Ureter (tissue), 1 donor: ENCODE measurements around the gene NHLH2. TPM values are rescaled to one million over a fixed set of nuclear protein-coding genes. Genes with fewer than 3 reads are reported as not detected.
A peak's percentile ranks its signal among the peaks of the same experiment; 100 is the strongest.

ENCODE experiments used
- DNase-seq: peaks from one replicate; pipeline ENCODE4 v3.0.0-alpha.2; 2020; ENCODE audit warnings: low spot score
- total RNA-seq: library from RNA; stranded (reverse); gene quantifications from one replicate; pipeline ENCODE4 v1.2.4, GENCODE V29; 2023
- donor health status: DM: yes; HTN: yes; CAD: no.

NHLH2 gene
- total RNA-seq = 0.31 TPM

DNA sequence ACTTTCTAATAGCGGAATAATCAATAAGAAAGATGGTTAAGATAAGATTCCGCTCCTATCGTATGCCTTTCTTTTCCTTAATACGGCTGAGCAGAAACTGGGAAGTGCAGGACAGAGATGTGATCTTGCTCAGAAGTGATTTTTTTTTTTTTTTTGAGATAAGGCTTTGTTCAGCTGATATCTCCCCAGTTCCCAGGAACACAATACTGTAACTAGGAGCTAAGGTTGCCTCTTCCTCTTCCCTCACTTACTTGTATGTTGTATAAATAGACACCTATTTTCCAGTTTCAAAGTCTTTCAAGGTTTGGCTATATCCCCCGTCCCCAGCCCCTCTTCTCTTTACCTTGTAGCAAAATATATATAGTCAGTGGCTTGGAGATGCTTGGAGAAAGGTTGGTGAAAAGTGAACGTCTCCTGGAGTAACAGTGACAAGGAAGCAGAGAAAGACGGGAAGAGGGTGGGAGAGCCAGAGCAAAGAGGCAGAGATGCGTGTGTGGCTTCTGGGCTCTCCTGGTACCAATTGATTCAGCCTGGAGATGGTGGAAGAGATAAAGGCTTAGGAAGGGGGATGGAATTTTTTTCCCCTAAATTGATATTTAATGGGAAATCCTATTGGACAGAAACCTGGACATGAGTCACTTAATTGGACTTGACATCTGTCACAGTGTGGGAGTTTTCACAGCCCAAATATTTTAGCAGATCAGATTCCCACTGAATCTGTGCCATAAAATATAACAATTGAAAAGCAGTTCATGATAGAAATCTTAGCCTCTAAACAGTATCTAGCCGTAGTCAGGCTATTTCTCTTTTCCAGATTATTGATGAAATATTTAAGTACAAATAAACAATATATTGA lies at the start of gene NHLH2:
Gene NHLH2, minus strand, starts transcription at position 522 of the 856 bp plus-strand sequence. CDS start 2,754 bp downstream, outside the sequence.
- no peak for DNase-seq

GRCh38 chr1:115890580-115890979 lies 49.7 kb upstream of the NHLH2 start:
- no peak for DNase-seq

- DNase-seq = no peak
Observed at GRCh38 chr1:115888976-115889375, 48.0 kb upstream of the NHLH2 start.

- no peak for DNase-seq
Observed at GRCh38 chr1:115882913-115883902, 42.3 kb upstream of the NHLH2 start.

DNA sequence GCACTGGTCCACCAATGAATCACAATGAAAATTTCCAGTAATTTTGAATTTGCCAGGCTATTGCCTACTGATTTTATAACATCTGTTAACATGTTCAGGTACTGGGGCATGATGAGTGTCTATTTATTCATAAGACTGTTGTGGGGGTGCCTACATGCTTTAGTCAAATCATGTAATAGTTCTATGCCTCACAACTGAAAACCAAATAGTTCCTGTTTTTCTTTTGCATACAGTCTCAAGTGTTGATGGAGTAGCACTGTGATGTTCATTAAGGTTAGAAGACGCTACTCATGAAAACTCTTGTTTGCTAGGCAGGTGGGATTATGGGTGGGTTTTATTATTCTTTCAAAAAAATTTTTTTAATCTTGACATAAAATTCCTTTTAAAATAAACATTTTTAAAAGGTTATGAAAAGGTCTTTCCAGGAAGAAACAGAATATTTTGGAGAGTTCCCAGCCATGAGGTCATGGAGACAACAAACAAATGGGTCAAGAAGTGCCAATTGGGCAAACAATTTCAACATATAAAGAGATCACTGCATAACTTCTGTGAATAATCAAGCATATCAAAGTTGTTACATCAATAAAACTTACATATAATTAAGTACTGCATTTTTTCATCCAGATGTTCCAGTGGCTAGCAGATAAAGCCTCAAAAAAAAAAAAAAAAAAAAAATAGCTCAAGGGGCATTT lies 40.2 kb upstream of the NHLH2 start:
- no peak for DNase-seq

- no peak for DNase-seq
Observed at GRCh38 chr1:115879977-115880376, 39.1 kb upstream of the NHLH2 start.

GRCh38 chr1:115877511-115877910 lies 36.6 kb upstream of the NHLH2 start:
- DNase-seq = peak; percentile 52

- DNase-seq = no peak
Observed at GRCh38 chr1:115874904-115875303, 34.0 kb upstream of the NHLH2 start.

- DNase-seq = no peak
Observed at GRCh38 chr1:115874497-115874896, 33.6 kb upstream of the NHLH2 start.

DNA sequence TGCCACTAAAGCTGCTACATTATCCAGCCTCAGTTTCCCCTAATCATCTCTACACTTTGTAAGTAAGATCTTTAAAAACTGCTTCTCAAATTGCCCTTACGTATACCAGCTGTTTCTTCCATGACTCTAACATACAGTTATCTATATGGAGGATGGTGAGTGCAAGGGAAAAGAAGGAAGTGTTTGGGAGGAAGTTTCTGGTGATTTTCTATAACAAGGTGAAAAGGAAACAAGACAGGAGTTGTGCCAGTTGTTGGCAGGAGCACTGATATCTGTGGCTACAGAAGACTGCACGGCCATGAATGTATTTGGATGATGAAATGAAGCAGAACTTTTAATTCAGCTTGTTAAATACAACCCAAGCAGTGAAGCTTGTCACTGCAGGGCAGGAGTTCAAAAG lies 32.3 kb upstream of the NHLH2 start:
- DNase-seq = no peak

DNA sequence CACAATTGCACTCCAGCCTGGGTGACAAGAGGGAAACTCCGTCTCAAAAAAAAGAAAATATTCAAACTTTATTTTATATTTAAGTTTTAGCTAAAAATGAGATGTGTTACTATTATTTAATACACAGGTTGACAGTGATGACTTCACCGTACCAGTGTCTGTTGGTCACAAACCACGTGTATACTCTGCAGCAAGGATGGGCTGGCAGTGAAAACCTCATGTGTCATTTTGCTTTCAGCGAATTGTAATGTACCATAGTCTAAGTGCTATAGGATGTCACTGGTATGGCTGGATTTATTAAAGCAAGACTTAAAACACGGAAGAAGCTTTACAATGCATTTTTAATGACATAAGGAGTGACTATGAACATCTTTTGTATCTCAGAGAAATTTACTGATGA lies 28.1 kb upstream of the NHLH2 start:
- no peak for DNase-seq

DNA sequence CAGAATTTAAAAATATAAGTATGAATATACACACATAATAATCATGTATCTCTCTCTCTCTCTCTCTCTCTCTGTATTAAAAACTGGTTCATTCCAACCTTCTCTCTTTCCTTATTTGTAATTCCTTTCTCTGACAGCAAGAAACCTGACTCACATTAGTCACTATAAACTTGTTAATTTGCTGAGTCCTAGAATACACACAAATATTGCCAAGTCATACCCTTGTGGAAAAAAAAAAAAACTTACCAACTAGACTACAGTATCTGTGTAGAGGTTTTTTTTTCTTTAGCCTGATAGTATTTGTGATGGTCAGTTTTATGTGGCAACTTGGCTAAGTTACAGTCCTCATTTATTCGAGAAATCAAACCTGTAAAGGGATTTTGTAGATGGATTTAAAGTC lies 26.3 kb upstream of the NHLH2 start:
- DNase-seq = no peak

GRCh38 chr1:115865704-115866380 lies 24.9 kb upstream of the NHLH2 start:
- DNase-seq = no peak

GRCh38 chr1:115862403-115862802 lies 21.5 kb upstream of the NHLH2 start:
- DNase-seq = no peak

- no peak for DNase-seq
Observed at GRCh38 chr1:115854005-115854404, 13.1 kb upstream of the NHLH2 start.

- DNase-seq = no peak
Observed at GRCh38 chr1:115850937-115851336, 10.0 kb upstream of the NHLH2 start.

DNA sequence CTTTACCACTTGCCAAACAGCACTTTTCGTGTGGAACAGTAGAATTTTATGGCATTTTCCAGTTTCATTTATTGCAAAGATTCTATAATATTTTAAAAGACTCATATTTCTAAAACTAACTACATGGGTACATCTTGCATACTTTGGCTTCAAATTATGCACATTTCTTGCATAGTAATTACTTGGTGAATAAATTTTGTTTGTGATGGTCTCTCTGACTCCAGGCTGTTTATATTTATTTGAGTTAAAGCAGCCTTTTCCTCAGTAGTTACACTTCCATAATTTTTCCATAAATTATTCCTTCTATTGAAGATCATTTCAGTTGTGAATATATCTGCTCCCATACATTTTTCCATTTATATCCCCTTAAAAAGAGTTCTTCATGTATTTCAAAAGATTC lies 6.9 kb upstream of the NHLH2 start:
- DNase-seq = no peak

DNA sequence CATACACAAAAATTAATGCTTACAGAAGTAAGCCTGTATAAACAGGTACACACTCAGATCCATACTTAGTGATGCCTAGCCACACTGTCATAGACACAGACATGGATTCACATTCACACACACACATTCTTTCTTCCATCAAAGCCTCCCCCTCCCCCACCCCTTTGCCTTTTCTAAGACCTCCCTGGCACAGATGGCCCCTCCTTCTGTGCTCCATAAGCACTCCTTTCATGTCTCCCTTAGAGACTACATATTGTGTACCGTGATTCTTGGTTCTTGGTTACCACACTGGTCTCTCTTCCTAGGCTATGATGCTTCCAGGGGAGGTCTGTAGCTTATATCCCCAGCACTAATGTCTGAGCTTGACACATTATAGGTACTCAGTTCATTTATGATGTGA lies 2.0 kb upstream of the NHLH2 start:
- no peak for DNase-seq

DNA sequence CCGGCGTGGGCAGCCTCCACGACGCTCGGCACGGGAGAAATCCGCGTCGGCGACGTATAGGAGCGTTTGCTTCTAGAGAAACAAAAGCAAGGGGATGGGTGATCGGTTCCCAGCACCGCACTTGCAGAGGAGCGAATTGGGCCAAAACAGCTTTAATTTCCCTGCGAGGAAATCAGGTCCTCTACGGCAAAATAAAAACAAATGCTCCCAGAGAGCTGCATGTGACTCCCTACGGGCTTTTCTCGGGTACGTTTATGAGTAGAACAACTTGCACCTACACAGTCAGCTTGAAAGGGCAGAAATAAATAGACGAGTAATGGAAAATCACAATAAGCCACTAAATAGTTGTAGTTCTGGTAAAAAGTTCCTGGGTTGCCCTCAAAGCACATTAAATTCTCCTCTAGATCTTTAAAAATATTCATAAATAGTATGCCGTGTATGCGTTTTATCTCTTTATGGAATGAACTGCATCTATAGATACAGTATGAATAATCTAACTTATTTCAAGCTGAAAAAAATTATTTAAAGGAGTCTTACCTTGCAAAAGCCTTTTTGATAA lies 1.2 kb downstream of the NHLH2 start:
- DNase-seq = no peak

GRCh38 chr1:115839029-115839678 lies 1.8 kb downstream of the NHLH2 start:
- peak; percentile 46 for DNase-seq
